ENCODE results near the gene PTPRM.

The PTPRM gene

DNA sequence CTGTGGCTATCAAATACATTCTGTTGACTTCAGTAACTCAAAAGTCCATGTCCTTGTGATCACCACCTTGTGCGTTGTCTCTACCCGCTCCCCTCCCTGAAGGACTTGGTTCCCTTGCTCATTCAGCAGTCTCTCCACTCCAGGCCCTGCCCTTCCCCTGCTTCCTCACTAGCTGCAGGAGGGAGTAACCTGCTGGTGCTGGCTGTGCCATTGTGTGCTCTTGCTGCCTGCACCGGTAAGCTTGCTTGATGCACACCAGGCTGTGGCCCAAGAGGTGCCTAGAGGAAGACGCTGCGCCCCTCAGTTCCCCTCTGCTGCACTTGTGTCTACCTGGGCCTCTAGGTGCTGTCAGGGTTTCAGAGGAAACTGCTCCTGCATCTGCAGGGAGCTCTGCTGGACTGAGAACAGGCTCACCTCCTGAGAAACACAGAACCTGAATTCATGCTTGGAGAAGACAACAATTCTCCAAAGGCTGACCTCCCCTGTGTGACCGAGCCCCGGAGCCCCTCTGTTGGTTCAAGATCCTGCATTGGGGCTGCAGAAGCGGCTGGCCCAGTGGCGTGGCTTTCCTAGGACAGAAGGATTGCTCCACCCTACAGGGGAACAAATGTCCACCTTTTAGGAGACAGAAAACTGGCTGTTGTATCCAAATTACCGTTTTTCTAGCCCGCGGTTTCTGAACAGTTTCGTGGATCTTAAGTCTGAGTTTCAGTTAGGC, 33.6 kb downstream of the PTPRM start:
- no peak for DNase-seq

DNA sequence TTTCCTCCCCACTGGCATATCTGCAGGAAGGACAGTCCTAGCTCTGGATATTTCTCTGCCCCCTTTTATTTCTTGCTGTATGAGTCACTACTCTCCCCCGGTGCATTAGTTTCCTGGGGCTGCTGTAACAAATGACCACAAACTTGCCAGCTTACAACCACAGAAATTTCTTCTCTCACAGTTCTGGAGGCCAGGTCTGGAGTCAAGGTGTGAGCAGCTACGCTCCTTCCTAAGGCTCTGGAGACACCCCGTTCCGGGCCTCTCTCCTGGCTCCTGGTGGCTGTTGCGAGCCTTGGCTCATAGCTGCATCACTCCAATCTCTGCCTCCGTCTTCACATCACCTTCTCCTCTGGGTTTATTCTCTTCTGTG, 34.1 kb downstream of the PTPRM start:
- DNase-seq: no peak

DNA sequence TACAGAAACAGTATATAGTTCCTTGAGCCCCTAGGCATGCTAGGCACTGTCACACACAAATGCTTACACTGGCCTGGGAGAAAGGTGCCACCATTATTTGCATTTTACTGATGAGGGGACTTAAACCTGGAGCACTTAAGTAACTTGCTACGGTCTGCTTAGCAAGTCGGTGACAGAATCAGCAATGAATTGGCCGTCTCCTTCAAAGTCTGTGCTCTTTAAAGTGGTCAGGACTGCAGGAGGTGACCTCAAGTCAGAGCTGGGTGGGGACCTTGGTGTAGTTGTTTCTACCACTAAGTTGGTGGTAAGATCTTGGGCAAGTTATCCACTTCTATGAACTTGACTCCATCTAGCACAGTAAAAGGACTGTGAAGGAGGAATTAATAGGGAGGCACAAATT, 34.8 kb downstream of the PTPRM start:
- no peak for DNase-seq

DNA sequence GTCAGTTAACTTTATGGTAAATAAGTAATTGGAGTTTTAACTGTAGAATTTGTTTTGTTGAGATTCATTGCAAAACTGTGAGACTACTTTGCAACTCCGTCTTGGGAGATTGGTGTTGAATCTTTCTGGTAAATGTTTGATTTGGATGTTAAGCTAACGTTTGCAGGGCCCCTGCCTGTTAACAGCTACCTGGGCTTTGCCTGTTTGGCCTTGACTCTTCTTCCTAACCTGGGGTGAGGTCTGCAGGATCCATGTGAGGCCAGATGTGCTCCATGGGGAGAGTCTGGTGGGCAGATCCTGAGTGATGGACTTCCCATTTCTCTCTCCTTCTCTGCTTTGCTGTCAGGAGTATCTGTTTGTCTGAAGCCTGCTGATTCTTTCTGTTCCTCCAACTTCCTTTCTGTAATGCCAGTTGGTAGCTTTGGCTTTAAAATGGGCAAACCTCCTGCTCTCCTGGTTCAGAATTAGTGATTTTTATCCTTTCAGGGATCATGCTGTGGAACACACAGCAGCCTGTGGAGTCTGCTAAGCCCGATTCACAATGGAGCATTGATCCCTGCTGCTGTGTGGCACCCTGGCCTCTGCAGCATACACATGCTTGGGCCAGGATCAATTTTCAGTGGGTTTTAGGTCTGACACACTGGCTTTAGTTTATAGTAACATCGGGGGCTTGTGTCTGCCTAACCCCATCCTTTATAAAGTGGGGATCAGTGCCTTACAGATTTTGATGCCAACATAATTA, 36.3 kb downstream of the PTPRM start:
- no peak for DNase-seq

DNA sequence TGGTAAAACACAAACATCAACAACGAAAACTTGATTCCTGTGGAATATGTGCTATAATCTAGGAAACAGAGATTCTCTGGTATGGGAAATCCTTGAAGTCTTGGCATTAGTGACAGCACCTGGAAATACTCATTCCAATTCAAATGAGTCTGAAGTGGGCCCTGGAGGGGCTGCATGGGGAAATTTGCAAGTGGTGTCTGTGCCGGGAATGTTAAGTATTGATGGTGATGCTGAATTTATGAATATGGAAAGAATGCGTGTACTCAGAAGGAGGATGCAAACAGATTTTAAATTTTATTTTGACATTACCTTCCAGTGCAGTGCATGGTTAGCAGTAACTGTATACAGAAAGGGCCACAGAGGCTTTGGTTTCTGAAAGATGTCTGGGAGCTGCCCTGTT, 37.2 kb downstream of the PTPRM start:
- DNase-seq: no peak

DNA sequence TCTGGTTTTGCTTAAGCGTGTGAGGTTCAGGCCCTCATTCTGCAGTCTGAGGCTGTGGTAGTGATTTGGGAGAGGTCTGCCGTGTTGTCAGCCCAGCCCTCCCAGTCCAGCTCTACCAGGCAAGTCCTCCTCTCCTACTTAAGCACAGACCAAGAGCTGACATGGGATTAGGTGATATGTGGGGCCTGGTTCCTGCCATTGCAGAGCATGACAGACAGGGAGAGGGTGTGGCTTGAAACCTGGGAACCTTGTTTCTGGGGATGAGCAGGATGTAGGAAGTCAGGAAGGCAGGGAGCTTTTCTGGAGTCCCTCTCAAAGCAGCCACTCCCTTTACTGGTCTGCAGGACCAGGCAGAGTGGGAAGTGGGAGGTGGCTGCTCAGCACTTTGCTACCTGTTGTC, 38.6 kb downstream of the PTPRM start:
- DNase-seq: no peak

DNA sequence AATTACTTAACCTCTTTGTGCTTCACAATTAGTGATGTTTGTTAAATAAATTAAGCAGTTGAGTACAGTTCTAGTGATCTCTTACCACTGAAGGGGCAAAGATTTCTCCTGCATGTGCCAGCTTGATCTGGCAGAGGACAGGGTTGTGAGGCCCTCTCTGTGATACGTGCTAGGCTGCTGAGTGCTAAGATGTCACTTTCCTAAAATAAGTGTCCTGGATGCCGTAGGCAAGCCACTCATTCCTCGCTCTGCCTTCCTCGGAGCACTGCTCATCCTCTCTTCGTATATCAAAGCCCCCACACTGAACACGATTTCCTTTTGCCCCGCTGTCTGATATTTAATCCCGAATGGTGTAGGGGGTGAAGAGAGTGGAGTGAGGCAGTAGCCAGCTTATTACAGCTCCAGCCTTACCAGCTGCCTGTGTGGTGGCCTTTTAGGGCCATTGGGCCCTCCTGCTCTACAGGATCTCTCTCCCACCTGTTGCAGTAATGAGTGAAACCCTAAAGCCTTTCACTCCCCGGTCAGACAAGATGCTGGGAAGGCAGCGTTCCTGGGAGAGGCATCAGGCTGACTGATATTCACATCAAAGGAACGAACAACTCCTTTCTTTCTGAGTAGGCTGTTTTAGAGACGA, 40.5 kb downstream of the PTPRM start:
- no peak for DNase-seq

DNA sequence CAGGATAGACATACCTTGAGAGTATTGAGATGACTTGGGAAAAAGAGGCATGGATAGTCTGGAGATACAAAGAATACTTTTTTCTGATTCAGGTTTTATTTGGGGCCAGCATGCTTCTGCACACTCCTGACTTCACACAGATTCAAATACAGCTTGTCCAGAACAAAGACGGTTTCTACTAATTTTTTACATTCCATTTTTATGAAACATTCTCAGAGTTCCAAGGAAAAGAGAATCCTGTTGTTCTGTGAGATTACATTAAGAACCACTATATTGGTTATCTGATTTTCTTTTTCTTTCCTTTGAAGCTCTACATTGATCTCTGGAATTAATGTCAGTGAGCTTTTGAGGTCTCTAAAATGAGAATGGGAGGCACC, 41.0 kb downstream of the PTPRM start:
- no peak for DNase-seq

DNA sequence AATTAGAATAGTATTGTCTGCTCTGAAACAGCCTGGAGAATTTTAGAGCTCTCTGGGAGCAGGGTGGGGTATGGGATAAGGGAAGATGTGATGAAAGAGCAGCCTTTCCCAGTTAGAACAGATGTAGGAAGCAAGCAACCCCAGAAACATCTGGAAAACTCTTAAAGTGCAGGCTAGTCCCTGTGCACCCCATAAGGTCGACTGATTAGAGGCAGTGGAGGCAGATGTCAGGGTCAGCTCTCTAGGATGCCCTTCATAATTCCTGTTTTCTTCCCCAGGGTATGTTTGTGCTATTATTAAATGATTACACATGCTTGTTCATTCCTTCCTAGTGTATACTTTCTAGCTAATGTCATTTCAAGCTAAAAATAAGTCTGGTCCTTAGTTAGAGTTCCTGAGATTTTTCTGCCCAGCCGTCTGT, 41.7 kb downstream of the PTPRM start:
- DNase-seq: no peak

DNA sequence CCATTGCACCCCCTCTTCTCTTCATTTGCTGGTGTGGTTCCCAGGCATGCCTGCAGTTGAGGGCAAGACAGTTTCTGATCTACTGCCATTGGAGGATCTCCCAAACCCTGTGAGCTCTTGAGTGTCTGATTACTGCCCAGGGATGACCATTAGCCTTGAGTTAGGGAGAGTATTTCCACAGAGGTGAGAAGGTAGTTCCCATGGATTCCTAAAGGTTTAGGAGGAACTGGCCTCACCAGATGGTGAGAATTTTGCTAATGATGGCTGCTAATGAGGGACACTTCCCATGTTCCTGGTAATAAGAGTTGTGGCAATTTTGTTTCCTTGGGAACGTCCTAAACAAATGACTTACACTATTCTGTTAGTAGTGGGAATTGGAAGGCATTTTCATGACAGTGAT, 42.5 kb downstream of the PTPRM start:
- no peak for DNase-seq

DNA sequence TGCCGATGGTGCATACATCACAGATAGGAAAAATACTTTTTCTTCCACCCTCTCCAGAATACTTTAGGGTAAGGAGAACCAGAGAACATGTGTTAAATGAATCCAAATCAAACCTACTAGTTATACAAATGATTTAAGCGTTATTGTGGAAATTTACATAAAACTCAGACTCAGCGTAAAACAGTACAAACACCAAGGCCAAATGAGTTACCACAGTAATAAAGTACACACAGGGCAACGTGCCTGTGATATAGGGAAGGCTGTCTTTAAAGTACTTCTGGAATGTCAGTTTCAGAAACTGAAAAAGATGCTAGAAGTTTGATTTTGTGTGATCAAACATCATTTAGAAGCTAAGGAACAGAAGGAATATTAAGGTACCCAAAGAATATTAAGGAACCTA, 46.9 kb downstream of the PTPRM start:
- DNase-seq: no peak

DNA sequence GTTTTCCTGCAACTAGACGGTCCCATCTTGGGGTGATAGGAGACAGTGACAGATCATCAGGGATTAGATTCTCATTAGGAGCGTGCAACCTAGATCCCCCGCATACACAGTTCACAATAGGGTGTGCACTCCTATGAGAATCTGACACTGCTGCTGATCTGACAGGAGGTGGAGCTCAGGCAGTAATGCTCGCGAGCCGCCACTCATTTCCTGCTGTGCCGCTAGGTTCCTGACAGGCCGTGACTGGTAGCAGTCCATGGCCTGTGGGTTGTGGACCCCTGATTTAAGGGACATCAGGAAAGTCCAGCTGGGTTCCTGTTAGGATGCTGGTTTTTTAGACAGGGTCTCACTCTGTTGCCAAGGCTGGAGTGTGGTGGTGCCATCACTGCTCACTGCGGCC, 48.7 kb downstream of the PTPRM start:
- no peak for DNase-seq

DNA sequence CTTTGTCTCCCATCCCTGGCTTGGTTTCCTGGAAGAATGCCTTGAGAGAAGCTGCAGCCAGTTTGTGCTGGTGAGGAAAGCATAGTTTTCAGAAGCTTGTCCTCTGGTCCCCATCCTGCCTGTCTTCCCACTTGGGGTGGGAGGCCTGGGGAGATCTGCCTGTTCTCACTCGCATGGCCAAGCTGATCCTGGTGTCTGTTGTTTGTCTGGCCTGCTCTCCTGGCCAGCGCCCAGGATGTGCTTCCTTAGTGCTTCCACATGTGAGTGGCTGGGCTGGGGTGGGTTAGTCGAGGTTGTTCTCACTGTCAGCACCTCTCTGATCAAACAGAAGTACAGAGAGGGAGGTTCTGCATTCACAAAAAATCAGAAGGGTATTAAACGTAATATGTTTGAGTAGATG, 49.5 kb downstream of the PTPRM start:
- DNase-seq: no peak

DNA sequence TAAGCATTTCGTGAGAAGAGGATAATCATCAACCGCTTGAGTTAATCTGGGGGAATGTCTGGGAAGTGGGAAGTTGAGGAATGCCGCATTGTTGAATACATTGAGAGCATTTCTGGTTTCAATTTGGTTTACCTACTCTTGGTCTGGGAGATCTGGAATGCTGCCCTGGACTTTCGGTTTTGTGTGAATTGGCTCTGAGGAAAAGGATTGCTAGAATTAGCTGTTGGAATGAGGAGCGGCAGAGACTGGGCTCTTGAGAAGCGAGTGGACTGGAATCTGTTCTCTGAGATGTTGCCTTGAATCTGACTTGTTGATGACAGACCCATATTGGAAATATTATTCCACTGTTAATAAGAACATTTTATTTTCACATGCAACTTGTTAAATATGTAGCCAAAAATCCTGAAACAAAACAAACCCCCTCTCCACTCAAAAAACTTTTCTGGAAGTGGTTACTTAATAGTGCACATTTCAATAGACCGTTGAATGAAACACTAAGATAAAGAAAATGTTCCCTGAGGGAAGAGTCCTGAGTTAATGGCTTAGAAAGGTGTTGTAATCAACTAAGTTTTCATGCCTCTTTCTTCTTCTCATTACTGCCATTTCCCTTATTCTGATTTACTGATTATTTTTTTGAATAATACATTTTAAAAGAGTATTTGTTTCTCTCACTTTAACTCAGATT, 50.8 kb downstream of the PTPRM start:
- no peak for DNase-seq

DNA sequence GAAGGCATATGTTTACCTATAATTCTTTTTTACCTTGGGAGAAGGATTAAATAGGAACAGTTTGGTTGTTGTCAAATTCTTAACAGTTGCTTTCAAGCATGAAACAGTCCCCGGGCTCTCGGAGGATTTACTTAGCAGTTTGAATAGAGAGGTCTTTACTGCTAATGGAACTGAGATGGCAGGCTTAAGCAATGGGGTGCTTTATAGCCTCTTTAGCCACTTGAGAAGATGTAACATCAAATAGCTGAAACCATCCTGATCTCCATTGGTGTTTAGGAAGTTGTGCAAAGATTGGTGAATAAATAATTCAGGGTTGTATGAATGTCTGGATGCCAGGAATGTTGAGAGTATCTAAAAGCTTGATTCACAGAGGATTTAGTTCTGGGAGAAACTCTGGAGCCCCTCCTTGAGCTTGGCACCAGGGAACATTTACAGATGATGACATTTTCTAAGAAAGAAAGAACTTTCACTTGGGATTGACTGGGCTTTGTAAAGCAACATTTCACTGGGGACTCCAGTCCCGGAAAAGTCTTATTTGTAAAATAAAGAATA, 51.9 kb downstream of the PTPRM start:
- no peak for DNase-seq

DNA sequence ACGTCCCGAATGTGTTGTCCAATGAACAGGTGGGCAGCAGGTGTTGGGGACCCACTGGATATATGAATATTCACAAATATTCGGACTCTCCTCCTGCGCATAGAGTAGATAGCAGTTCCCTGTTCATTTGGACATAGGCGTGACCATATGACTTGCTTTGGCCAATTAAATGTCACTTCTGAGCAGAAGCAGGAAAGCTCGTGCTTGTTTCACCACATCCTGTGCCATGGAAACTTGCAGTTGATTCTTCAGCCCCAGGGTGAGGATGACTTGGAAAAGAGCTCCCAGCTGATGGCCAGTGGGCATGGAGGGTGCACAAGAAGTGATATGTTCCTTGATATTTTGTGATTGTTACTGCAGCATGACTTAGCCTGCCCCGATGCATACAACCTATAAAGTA, 52.6 kb downstream of the PTPRM start:
- DNase-seq: no peak

DNA sequence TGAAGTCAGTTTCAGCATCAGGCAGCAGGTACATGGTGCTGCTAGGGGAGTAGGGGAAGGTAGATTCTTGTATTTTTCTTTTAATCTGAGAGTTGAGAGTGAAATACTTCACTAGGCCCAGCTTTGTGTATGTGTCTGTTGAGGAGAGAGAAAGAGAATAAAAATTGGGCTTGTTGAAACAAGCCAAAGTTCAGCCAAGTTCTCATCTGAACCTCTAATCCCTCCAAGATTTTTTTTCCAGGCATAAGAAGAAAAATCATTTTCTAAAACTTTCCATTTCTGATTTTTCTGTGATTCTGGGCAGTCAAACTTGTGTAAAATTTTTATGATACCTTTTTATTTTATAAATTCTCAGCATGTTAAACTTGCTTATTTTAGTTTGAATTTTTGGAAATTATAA, 55.6 kb downstream of the PTPRM start:
- DNase-seq: no peak

DNA sequence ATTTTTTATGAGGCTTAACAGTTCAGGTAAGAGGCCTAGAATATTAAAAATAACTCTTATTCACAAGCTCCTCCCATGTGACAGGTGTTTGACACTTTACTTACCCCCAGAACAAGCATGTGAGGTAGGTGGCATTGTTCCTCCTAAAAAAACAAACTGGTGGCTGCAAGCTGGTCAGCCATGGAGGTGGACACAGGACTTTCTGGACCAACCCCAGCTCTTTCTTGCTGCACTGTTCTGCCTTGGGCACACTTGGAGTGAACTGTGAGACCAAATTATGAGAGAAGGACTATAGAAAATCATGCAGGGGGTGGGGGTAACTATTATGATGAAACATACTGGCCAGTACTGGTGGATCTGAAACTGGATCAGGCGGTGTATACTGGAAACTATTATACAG, 56.6 kb downstream of the PTPRM start:
- DNase-seq: no peak

DNA sequence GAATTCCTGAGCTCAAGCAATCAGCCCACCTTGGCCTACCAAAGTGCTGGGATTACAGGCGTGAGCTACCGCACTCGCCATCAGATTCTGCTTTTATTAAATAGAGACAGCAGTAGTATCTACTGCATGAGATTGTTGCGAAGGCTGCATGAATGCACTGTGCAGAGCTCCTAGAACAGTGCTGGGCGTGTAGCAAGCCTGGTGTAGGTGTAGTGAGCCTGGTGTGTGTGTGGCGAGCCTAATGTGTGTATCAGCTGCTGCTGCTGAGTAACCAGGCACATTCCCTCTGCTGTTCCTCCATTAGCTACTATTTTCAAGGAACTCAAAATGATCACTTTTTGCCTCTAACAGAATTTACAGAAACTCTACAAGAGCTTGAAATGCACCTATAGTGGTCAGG, 57.6 kb downstream of the PTPRM start:
- no peak for DNase-seq

DNA sequence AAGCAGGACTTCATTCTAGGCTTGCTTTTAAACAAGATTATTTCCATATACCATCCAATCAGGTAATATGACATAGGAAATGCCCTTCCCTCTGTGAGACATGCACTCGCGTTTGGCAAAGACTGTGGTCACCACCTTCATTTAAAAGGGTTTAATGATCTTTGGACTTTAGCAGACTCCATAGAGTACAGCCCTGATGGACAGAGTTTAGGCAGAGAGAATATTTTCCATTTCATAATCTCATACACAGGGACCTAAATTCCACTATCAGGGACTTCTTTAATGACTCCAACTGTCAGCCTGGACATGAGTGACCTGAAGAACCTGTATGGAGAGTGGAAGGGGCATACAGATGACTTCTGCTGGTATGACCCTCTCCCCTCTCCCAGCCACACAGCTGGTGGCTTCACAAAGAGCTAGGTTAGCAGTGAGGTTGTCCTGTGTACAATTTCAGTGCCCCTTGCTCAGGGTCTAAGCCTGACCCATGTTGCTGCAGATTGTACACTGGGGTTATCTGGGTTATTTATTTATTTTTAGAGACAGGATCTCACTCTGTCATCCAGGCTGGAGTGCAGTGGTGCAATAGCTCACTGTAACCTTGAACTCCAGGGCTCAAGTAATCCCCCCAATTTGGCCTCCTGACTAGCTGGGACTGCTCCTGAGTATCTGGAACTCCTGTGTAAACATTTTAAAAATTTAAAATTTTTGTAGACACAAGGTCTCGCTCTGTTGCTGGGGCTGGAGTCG, 59.2 kb downstream of the PTPRM start:
- no peak for DNase-seq

DNA sequence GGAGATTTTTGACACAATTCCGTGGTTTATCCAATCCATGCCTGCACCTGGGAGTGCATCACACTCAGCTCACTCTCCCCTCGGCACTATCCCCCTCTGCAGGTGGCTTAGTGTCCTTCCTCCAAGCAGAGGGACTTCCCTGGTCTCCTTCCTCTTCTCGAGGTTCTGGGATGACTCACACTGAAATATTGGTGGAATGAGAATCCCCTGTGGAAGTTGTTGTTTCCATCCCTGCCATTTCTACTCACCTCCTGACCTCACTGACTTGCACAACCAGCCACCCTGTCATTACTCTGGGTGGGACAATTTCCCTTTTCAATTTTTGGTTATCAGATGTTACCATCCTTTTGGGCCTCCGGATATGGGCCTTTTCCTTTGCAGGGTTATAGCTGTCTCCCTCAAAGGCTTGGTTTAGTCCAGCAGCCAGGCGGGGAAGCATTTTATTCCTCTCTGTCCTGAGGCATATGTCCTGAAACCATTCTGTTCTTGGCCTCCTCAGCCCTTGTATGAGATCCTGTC, 59.9 kb downstream of the PTPRM start:
- no peak for DNase-seq

DNA sequence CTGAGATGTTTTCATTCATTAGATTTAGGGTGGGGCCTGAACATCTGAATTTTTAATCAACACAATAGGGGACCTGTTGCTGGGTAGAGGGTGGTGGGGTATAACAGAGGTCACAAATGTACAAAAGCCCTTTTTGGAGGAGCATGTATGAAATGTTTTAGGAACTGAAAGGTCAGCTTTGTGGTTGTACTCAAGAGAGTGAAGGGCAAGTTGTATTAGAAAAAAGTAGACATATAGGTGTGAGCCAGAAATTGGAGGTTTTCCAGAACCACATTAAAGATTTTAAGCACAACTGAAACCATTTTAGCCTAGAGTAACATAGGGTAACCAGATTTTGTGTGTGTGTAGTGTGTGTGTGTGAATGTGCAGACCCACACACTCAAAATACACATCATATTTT, 62.3 kb downstream of the PTPRM start:
- no peak for DNase-seq

Measured in NCI-H2171 (cell line).